SK-N-SH (cell line): Measurements from ENCODE around the gene KCNG1.

Experiments
- CHD2 ChIP-seq: fragments of 150-350 bp; IDR thresholded peaks from 2 replicates; pipeline ENCODE4 v1.6.1; 2018; ENCODE audit warnings: low read length; ENCODE audit not compliant: partially characterized antibody
- EP300 ChIP-seq, 2 experiments: IDR thresholded peaks; 2 replicates each; pipeline versions ENCODE4 v1.4.0 to v1.6.1; 2012; ENCODE audit warnings: borderline replicate concordance in 1 of 2, low read depth in 1 of 2, low read length in 1 of 2
- EZH2phosphoT487 ChIP-seq: fragments of 200-600 bp; sonication (generic); IDR thresholded peaks from 2 replicates; pipeline ENCODE4 v1.6.1; 2017; ENCODE audit warnings: low read depth, mixed run types, mild to moderate bottlenecking, antibody characterized with exemption, moderate library complexity, borderline replicate concordance
- FOSL2 ChIP-seq: IDR thresholded peaks from 2 replicates; pipeline ENCODE4 v1.4.0; 2012; ENCODE audit warnings: low read depth, mild to moderate bottlenecking, moderate library complexity, borderline replicate concordance
- FOXM1 ChIP-seq: IDR thresholded peaks from 2 replicates; pipeline ENCODE4 v1.4.0; 2012; ENCODE audit warnings: low read depth, mild to moderate bottlenecking
- GABPA ChIP-seq: IDR thresholded peaks from 2 replicates; pipeline ENCODE4 v1.4.0; 2012; ENCODE audit warnings: low read depth, mild to moderate bottlenecking
- POLR2AphosphoS5 ChIP-seq: IDR thresholded peaks from 2 replicates; pipeline ENCODE4 v1.6.1; 2012; ENCODE audit warnings: low read depth, low read length
- RAD21 ChIP-seq: IDR thresholded peaks from 2 replicates; pipeline ENCODE4 v1.6.1; 2012; ENCODE audit warnings: mild to moderate bottlenecking, low read length
- RXRA ChIP-seq: IDR thresholded peaks from 2 replicates; pipeline ENCODE4 v1.4.0; 2012; ENCODE audit warnings: low read depth, mild to moderate bottlenecking, borderline replicate concordance
- TF ChIP-seq, protein P1 (sequence below): IDR thresholded peaks from 2 replicates; pipeline ENCODE4 v1.6.1; 2012; ENCODE audit warnings: mild to moderate bottlenecking, low read depth, low read length, moderate library complexity
- TF ChIP-seq, protein P2 (sequence below): IDR thresholded peaks from 2 replicates; pipeline ENCODE4 v1.4.0; 2012; ENCODE audit warnings: low read depth
- TF ChIP-seq, protein P3 (sequence below): fragments of 200-600 bp; sonication (generic); IDR thresholded peaks from 2 replicates; pipeline ENCODE4 v1.6.1; 2017; ENCODE audit warnings: antibody characterized with exemption, mild to moderate bottlenecking, moderate library complexity
- TF ChIP-seq, protein P4 (sequence below): IDR thresholded peaks from 2 replicates; pipeline ENCODE4 v1.4.0; 2012; ENCODE audit warnings: low read depth, borderline replicate concordance

DNA sequence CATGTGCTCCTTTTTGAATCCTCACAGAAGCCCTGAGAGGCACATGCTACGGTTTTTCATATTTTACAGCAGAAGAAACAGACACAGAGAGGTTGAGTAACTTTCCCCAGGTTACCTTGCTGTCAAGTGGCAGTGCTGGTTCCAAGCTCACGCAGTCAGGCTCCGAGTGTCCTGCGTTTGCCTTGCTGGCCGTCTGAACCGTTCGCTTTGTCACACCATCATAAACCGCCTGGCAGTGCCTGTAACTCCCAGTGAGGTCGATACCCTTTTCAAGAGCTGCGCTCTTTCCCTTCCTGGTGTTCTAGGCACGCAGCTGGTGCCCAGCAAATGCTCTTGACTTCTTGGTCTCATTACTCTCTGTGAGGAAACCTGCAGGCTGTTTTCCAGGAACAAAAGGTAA is 31.3 kb upstream of the KCNG1 start:
- TF ChIP-seq, protein P1, sequence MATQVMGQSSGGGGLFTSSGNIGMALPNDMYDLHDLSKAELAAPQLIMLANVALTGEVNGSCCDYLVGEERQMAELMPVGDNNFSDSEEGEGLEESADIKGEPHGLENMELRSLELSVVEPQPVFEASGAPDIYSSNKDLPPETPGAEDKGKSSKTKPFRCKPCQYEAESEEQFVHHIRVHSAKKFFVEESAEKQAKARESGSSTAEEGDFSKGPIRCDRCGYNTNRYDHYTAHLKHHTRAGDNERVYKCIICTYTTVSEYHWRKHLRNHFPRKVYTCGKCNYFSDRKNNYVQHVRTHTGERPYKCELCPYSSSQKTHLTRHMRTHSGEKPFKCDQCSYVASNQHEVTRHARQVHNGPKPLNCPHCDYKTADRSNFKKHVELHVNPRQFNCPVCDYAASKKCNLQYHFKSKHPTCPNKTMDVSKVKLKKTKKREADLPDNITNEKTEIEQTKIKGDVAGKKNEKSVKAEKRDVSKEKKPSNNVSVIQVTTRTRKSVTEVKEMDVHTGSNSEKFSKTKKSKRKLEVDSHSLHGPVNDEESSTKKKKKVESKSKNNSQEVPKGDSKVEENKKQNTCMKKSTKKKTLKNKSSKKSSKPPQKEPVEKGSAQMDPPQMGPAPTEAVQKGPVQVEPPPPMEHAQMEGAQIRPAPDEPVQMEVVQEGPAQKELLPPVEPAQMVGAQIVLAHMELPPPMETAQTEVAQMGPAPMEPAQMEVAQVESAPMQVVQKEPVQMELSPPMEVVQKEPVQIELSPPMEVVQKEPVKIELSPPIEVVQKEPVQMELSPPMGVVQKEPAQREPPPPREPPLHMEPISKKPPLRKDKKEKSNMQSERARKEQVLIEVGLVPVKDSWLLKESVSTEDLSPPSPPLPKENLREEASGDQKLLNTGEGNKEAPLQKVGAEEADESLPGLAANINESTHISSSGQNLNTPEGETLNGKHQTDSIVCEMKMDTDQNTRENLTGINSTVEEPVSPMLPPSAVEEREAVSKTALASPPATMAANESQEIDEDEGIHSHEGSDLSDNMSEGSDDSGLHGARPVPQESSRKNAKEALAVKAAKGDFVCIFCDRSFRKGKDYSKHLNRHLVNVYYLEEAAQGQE: no peak
- TF ChIP-seq POLR2AphosphoS5: no peak
- no peak for TF ChIP-seq GABPA
- TF ChIP-seq, protein P2, sequence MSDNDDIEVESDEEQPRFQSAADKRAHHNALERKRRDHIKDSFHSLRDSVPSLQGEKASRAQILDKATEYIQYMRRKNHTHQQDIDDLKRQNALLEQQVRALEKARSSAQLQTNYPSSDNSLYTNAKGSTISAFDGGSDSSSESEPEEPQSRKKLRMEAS: no peak
- TF ChIP-seq FOSL2: no peak
- TF ChIP-seq, protein P3, sequence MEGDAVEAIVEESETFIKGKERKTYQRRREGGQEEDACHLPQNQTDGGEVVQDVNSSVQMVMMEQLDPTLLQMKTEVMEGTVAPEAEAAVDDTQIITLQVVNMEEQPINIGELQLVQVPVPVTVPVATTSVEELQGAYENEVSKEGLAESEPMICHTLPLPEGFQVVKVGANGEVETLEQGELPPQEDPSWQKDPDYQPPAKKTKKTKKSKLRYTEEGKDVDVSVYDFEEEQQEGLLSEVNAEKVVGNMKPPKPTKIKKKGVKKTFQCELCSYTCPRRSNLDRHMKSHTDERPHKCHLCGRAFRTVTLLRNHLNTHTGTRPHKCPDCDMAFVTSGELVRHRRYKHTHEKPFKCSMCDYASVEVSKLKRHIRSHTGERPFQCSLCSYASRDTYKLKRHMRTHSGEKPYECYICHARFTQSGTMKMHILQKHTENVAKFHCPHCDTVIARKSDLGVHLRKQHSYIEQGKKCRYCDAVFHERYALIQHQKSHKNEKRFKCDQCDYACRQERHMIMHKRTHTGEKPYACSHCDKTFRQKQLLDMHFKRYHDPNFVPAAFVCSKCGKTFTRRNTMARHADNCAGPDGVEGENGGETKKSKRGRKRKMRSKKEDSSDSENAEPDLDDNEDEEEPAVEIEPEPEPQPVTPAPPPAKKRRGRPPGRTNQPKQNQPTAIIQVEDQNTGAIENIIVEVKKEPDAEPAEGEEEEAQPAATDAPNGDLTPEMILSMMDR: no peak
- no peak for TF ChIP-seq RXRA
- no peak for TF ChIP-seq RAD21
- TF ChIP-seq FOXM1: no peak
- TF ChIP-seq EP300 (IDR thresholded peaks at IDR 0.05; ENCODE audit: borderline replicate concordance in 1 of 2, low read depth in 1 of 2, low read length in 1 of 2): no peak
- TF ChIP-seq EZH2phosphoT487: no peak
- no peak for TF ChIP-seq CHD2
- TF ChIP-seq, protein P4, sequence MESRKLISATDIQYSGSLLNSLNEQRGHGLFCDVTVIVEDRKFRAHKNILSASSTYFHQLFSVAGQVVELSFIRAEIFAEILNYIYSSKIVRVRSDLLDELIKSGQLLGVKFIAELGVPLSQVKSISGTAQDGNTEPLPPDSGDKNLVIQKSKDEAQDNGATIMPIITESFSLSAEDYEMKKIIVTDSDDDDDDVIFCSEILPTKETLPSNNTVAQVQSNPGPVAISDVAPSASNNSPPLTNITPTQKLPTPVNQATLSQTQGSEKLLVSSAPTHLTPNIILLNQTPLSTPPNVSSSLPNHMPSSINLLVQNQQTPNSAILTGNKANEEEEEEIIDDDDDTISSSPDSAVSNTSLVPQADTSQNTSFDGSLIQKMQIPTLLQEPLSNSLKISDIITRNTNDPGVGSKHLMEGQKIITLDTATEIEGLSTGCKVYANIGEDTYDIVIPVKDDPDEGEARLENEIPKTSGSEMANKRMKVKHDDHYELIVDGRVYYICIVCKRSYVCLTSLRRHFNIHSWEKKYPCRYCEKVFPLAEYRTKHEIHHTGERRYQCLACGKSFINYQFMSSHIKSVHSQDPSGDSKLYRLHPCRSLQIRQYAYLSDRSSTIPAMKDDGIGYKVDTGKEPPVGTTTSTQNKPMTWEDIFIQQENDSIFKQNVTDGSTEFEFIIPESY: no peak
